ENCODE results near the gene SFRP4. TPM values are rescaled to one million over a fixed set of nuclear protein-coding genes. Genes with fewer than 3 reads are reported as not detected.

Gene SFRP4
- total and polyA plus RNA-seq, 2 of the 8 experiments (the other 6 are each of a cell fraction or from before 2014, with no cell fraction given): 0.03 TPM; not detected in 1

DNA sequence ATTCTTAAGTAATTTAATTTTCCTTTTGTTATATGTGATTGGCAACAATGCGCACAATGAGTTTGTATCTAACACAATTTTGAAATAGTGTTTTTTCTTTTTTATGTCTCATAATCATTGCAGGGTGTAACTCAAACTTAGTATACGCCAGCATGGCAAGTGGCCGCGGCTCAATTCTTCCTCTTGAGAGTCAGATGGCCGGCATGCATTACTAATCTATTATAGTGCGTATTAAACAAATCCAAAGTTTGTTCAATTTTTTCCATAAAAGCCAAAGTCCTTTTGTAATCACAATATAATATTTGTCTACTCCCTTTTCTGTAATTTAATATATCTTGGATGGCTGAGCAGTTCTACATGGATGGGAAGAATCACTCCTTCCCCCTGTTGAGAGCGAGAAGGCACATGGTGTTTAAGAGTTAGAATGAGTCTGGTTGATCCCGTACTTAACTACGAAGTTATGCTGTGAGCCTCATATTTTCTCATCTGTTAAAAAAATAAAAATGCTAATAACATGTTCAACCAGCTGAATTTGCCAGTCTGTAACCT lies 16.5 kb upstream of the SFRP4 start:
- H4K91ac ChIP-seq (replicated peaks; ENCODE audit: insufficient read length, low read length): no peak overlapping the region
- no peak overlapping the region for H2AK5ac ChIP-seq (ENCODE audit: low read depth, low read length)
- ChIA-PET POLR2A (ENCODE audit: partially characterized antibody) (no interaction called here), CTCF (ENCODE audit: partially characterized antibody) (interaction anchor here (1.0 to 2.5 kb wide), 4 partner anchors 10 to 124 kb away, joined by 4 to 11 read pairs (median 6); partner anchors contain the start of genes EPDR1 and SFRP4)
- H2BK12ac ChIP-seq (ENCODE audit: low read depth, low read length): no peak overlapping the region
- H3K9ac ChIP-seq (replicated peaks in 1 of 4; ENCODE audit: extremely low read depth in 1 of 4, low read depth in 3 of 4, low read length in 3 of 4): no peak overlapping the region
- H4K5ac ChIP-seq (ENCODE audit: insufficient read length, low read depth, low read length): no peak overlapping the region
- H3K18ac ChIP-seq (ENCODE audit: extremely low read depth, low read length): no peak overlapping the region
- H3K27ac ChIP-seq (ENCODE audit: low read depth, low read length): no peak overlapping the region
- no peaks in the 10 kb centered on the region for H3K4me1 ChIP-seq (replicated peaks in 1 of 4; ENCODE audit: control insufficient read depth in 3 of 4, insufficient read depth in 4 of 4, low read length in 3 of 4)
- H3K4me2 ChIP-seq (ENCODE audit: insufficient read depth in 1 of 2, low read depth in 2 of 2, low read length in 2 of 2): no peak overlapping the region
- H3K9me3 ChIP-seq (ENCODE audit: insufficient read depth in 2 of 2, low read depth in 1 of 2, low read length in 1 of 2): no peaks in the 10 kb centered on the region; a peak in 1 of 4 replicates
- H3K4ac ChIP-seq (replicated peaks; ENCODE audit: insufficient read length, low read depth, low read length): no peak overlapping the region
- no peak overlapping the region for H3K23ac ChIP-seq (ENCODE audit: insufficient read length)
- H2BK15ac ChIP-seq (ENCODE audit: low read length): no peak overlapping the region
- DNase-seq (ENCODE audit: low read depth in 1 of 2, low spot score in 2 of 2): no peak
- no peaks in the 10 kb centered on the region for H3K79me1 ChIP-seq (ENCODE audit: low read depth, low read length)
- 90% methylated on average over 9 of the region's 9 CpGs; no CpG with 5 or more reads in 1 of the 2 experiments for WGBS, 2 experiments (ENCODE audit: extremely low coverage in 1 of 2, insufficient coverage in 1 of 2, insufficient read length in 1 of 2, insufficient replicate concordance in 2 of 2, low coverage in 1 of 2, low lambda C conversion rate in 2 of 2, missing lambda C conversion rate in 1 of 2)
- H3K79me2 ChIP-seq (ENCODE audit: control insufficient read depth in 1 of 2, insufficient read depth in 2 of 2, low read length in 2 of 2): no peaks in the 10 kb centered on the region
- no peak overlapping the region for H3K14ac ChIP-seq (ENCODE audit: insufficient read length)
- H2BK5ac ChIP-seq (ENCODE audit: low read depth, low read length): no peak overlapping the region
- FAIRE-seq: no peak
- no peak overlapping the region for H2BK120ac ChIP-seq (replicated peaks; ENCODE audit: low read depth, low read length)
- no peak overlapping the region for H3K4me3 ChIP-seq (ENCODE audit: extremely low read depth in 1 of 4, insufficient read depth in 2 of 4, low read depth in 3 of 4, low read length in 4 of 4)
- TF ChIP-seq SIX5 (IDR thresholded peaks at IDR 0.05; ENCODE audit: low read depth, low read length) (no peak), SUZ12 (IDR thresholded peaks at IDR 0.05; ENCODE audit: low read length) (no peak), KDM5A (IDR thresholded peaks at IDR 0.05; ENCODE audit: low read length) (no peak), HDAC6 (IDR thresholded peaks at IDR 0.05; ENCODE audit: low read depth, low read length) (no peak), ZNF274 (IDR thresholded peaks at IDR 0.05; ENCODE audit: borderline replicate concordance, extremely low read depth, low read length) (no peak), TBP (IDR thresholded peaks at IDR 0.05; ENCODE audit: low read depth, low read length) (no peak), NRF1 (IDR thresholded peaks at IDR 0.05; ENCODE audit: low read depth, low read length) (no peak), SP1 (IDR thresholded peaks at IDR 0.05; ENCODE audit: low read depth, low read length) (no peak), KDM4A (IDR thresholded peaks at IDR 0.05; ENCODE audit: low read depth, low read length, severe bottlenecking) (no peak), RNF2 (IDR thresholded peaks at IDR 0.05; ENCODE audit: borderline replicate concordance, low read depth, low read length, missing control alignments, poor library complexity, severe bottlenecking) (no peak), PHF8 (conservative IDR thresholded peaks at IDR 0.05; ENCODE audit: low read depth, low read length) (no peak), EP300 (IDR thresholded peaks at IDR 0.05; ENCODE audit: borderline replicate concordance in 1 of 2, low read depth in 2 of 2, low read length in 2 of 2) (no peak)
- H3K23me2 ChIP-seq (ENCODE audit: low read depth, low read length): no peaks in the 10 kb centered on the region
- no peaks in the 10 kb centered on the region for H3K36me3 ChIP-seq (ENCODE audit: control insufficient read depth in 2 of 4, insufficient read depth in 4 of 4, low read length in 3 of 4)
- no peaks in the 10 kb centered on the region for H4K20me1 ChIP-seq (replicated peaks in 1 of 2; ENCODE audit: control insufficient read depth in 1 of 2, insufficient read depth in 2 of 2, low read length in 2 of 2)
- no peak overlapping the region for H3K56ac ChIP-seq (replicated peaks; ENCODE audit: insufficient read length, low read depth, low read length)
- H2AFZ ChIP-seq (ENCODE audit: low read length): no peak overlapping the region
- H4K8ac ChIP-seq (ENCODE audit: extremely low read depth, insufficient read depth, low read length): no peak overlapping the region
- H3K27me3 ChIP-seq (replicated peaks in 1 of 4; ENCODE audit: control insufficient read depth in 3 of 4, extremely low read depth in 1 of 4, insufficient read depth in 3 of 4, low read length in 3 of 4): no peaks in the 10 kb centered on the region
- no peak overlapping the region for H2BK20ac ChIP-seq (ENCODE audit: low read length)

Measured in H1 (cell line).